SK-N-MC (cell line): Measurements from ENCODE around the gene TNNI3K.

ENCODE experiments used
- EZH2 ChIP-seq: fragments of 200-600 bp; sonication (generic); IDR thresholded peaks from one replicate; pipeline ENCODE4 v1.6.1; 2017; ENCODE audit warnings: antibody characterized with exemption
- POLR2AphosphoS5 ChIP-seq: IDR thresholded peaks from 2 replicates; pipeline ENCODE4 v1.6.1; 2012; ENCODE audit warnings: mild to moderate bottlenecking, low read depth, low read length, borderline replicate concordance

GRCh38 chr1:74508449-74508848 is 273.3 kb downstream of the TNNI3K start:
- TF ChIP-seq EZH2, result no peak
- TF ChIP-seq POLR2AphosphoS5, result no peak
